Adrenal gland (tissue), 5 donors: ENCODE data around the gene TRIM24.

Source experiments
- CTCF ChIP-seq, 6 experiments: fragments of 450-650 bp in 4 of 6; fragments of 200-600 bp in 2 of 6; sonication (generic) in 1 of 6; IDR thresholded peaks; 1 replicate in 5 of 6; 2 replicates in 1 of 6; pipeline versions ENCODE4 v1.5.1 to v1.8.0; 2016 to 2021; ENCODE audit warnings: antibody characterized with exemption in 6 of 6, mild to moderate bottlenecking in 2 of 6, moderate library complexity in 1 of 6
- POLR2A ChIP-seq, 2 donors: fragments of 450-650 bp; IDR thresholded peaks; one replicate each; pipeline ENCODE4 v1.6.1; 2017; ENCODE audit warnings: antibody characterized with exemption in 2 of 2, mild to moderate bottlenecking in 2 of 2, moderate library complexity in 1 of 2
- donor health status: DM: no; HTN: no; CAD: no.

DNA sequence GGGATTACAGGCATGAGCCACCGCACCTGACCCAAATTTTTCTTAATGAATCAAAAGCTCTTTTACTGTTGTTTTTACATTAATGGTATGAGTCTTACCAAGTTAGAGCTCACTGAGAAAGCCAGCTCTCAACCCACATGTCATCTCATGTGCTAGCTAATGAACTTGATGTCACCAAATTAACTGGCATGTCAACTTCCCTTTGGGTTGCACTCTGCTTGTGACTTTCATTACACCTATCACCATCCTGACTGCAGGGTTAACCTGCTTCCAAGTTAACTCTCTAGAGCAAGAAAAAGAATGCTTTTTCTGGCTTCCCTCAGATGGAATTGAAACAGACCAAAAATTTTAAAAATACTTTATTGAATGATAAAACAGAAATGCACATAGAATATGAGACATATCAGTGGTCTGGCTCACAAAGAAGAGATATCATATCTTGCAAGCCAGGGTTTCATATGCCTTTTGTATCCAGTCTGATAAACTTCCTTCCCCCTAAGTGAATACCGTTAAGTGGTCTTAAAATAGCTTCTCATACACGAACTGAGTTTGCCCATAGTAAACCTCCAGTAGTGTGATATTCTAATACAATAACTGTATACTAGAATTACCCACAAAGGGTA lies 42.9 kb upstream of the TRIM24 start:
- no peak for TF ChIP-seq CTCF (IDR thresholded peaks at IDR 0.05)
- no peak for TF ChIP-seq POLR2A (IDR thresholded peaks at IDR 0.05)
